Psoas muscle (tissue), 8 donors: Measurements from ENCODE around the gene MTF2. TPM values are rescaled to one million over a fixed set of nuclear protein-coding genes. Genes with fewer than 3 reads are reported as not detected.

ENCODE experiments used
- ATAC-seq, 4 donors: fragments of 200-7000 bp; cut with Tn5 transposase; one replicate each; pipeline ENCODE4 v1.9.1; 2020; ENCODE audit warnings: moderate library complexity in 3 of 4, mild to moderate bottlenecking in 2 of 4
- DNase-seq, 2 donors: peaks; one replicate each; pipeline ENCODE4 v3.0.0-alpha.2; 2020
- H3K27ac ChIP-seq: fragments of 200-600 bp; one replicate; pipeline ENCODE4 v1.8.0; 2022
- H3K27me3 ChIP-seq, 3 donors: fragments of 200-600 bp in 1 of 3; one replicate each; pipeline versions ENCODE4 v1.6.1 to v1.8.0; 2013 to 2022; ENCODE audit warnings: low read length in 2 of 3, mild to moderate bottlenecking in 2 of 3, moderate library complexity in 1 of 3; ENCODE audit not compliant: insufficient read depth in 3 of 3
- H3K36me3 ChIP-seq, 2 donors: fragments of 200-600 bp in 1 of 2; one replicate each; pipeline versions ENCODE4 v1.6.1 to v1.8.0; 2013 to 2022; ENCODE audit warnings: low read depth in 1 of 2, mild to moderate bottlenecking in 1 of 2, moderate library complexity in 1 of 2; ENCODE audit not compliant: insufficient read depth in 1 of 2
- H3K4me1 ChIP-seq: fragments of 200-600 bp; one replicate; pipeline ENCODE4 v1.8.0; 2022
- H3K4me3 ChIP-seq: fragments of 200-600 bp; one replicate; pipeline ENCODE4 v1.8.0; 2022; ENCODE audit warnings: mild to moderate bottlenecking
- H3K9me3 ChIP-seq: fragments of 200-600 bp; one replicate; pipeline ENCODE4 v1.8.0; 2022
- WGBS, 3 donors: extraction: QIAGEN DNeasy Blood & Tissue Kit; methylation state at CpG; one replicate each; pipeline versions ENCODE4 v1.1.6 to v1.1.7; 2013; 5-methylcytosine and 5-hydroxymethylcytosine counted together
- intact Hi-C, 2 donors: fragments of 100-400 bp; cut with DNase I; formaldehyde crosslinking; loops; one replicate each; pipeline versions ENCODE4 v1.11.0 to v1.14.2; 2022
- polyA plus RNA-seq, 3 donors: library from polyadenylated mRNA; stranded (reverse); fragments of 200-250 nt; gene quantifications; one replicate each; pipeline ENCODE4 v1.2.3, GENCODE V29; 2013
- total RNA-seq, 4 donors: library from RNA; stranded (reverse); fragmentation: NEBNext Ultra II Directional in 2 of 4; extraction: Animal tissue kit (Norgen Biotek cat#: 25700) in 2 of 4; gene quantifications; one replicate each; pipeline versions ENCODE4 v1.2.1 to v1.2.4, GENCODE V29; 2021 to 2023
- TF ChIP-seq, protein P1 (sequence below): fragments of 200-600 bp; IDR thresholded peaks from one replicate; pipeline ENCODE4 v1.8.0; 2022; ENCODE audit warnings: antibody characterized with exemption
- donor health status: healthy with polysubstance abuse.
- donor health status: DM: no; HTN: no; CAD: no; lungs with moderate emphysema.
- donor health status: Bipolar disorder and iron deficiency.
- donor health status: healthy.
- donor health status: DM: yes; HTN: yes; CAD: no.
- donor health status: DM: no; HTN: no; CAD: no.
- donor health status: DM: no; HTN: no; CAD: no.
- donor health status: DM: yes; HTN: yes; CAD: no.

The MTF2 gene
- total and polyA plus RNA-seq, 7 donors, result 4.1 to 10.6 (median 7.6) TPM

GRCh38 chr1:93083979-93084378 lies 4.9 kb downstream of the MTF2 start:
- H3K4me1 ChIP-seq, result peaks cover 23% of the 10 kb centered on the region
- TF ChIP-seq, protein P1, sequence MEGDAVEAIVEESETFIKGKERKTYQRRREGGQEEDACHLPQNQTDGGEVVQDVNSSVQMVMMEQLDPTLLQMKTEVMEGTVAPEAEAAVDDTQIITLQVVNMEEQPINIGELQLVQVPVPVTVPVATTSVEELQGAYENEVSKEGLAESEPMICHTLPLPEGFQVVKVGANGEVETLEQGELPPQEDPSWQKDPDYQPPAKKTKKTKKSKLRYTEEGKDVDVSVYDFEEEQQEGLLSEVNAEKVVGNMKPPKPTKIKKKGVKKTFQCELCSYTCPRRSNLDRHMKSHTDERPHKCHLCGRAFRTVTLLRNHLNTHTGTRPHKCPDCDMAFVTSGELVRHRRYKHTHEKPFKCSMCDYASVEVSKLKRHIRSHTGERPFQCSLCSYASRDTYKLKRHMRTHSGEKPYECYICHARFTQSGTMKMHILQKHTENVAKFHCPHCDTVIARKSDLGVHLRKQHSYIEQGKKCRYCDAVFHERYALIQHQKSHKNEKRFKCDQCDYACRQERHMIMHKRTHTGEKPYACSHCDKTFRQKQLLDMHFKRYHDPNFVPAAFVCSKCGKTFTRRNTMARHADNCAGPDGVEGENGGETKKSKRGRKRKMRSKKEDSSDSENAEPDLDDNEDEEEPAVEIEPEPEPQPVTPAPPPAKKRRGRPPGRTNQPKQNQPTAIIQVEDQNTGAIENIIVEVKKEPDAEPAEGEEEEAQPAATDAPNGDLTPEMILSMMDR, result no peak
- DNase-seq (no peak), ATAC-seq (no peak)
- no peak overlapping the region for H3K4me3 ChIP-seq
- 95 to 100% (median 95%) methylated on average over 2 of the region's 2 CpGs for WGBS, 3 donors
- H3K9me3 ChIP-seq, result peaks cover 5% of the 10 kb centered on the region
- intact Hi-C loops, result no loop called here
- H3K27me3 ChIP-seq, result no peaks in the 10 kb centered on the region
- H3K36me3 ChIP-seq, result peaks cover 4 to 14% of the 10 kb centered on the region in 2 donors
- H3K27ac ChIP-seq, result no peak overlapping the region

GRCh38 chr1:93087532-93087931 lies 8.4 kb downstream of the MTF2 start:
- Histone ChIP-seq H3K4me1 (peaks cover 6% of the 10 kb centered on the region), H3K36me3 (peaks cover 4 to 14% of the 10 kb centered on the region in 2 donors), H3K27me3 (no peaks in the 10 kb centered on the region), H3K9me3 (peaks cover 5% of the 10 kb centered on the region), H3K27ac (no peak overlapping the region), H3K4me3 (no peak overlapping the region)
- TF ChIP-seq, protein P1, result no peak
- DNase-seq, result no peak
- intact Hi-C loops, result no loop called here
- no peak for ATAC-seq
- WGBS, 3 donors, result 22 to 44% (median 30%) methylated on average over 2 of the region's 2 CpGs

GRCh38 chr1:93093332-93094006 lies 14.4 kb downstream of the MTF2 start:
- no peaks in the 10 kb centered on the region for H3K27me3 ChIP-seq
- TF ChIP-seq, protein P1, result no peak
- 86 to 91% (median 87%) methylated on average over 2 of the region's 2 CpGs for WGBS, 3 donors
- intact Hi-C loops, result no loop called here
- no peak overlapping the region for H3K4me3 ChIP-seq
- no peaks in the 10 kb centered on the region for H3K9me3 ChIP-seq
- H3K36me3 ChIP-seq, result no peaks in the 10 kb centered on the region
- no peaks in the 10 kb centered on the region for H3K4me1 ChIP-seq
- no peak for ATAC-seq
- no peak overlapping the region for H3K27ac ChIP-seq
- DNase-seq, result no peak

DNA sequence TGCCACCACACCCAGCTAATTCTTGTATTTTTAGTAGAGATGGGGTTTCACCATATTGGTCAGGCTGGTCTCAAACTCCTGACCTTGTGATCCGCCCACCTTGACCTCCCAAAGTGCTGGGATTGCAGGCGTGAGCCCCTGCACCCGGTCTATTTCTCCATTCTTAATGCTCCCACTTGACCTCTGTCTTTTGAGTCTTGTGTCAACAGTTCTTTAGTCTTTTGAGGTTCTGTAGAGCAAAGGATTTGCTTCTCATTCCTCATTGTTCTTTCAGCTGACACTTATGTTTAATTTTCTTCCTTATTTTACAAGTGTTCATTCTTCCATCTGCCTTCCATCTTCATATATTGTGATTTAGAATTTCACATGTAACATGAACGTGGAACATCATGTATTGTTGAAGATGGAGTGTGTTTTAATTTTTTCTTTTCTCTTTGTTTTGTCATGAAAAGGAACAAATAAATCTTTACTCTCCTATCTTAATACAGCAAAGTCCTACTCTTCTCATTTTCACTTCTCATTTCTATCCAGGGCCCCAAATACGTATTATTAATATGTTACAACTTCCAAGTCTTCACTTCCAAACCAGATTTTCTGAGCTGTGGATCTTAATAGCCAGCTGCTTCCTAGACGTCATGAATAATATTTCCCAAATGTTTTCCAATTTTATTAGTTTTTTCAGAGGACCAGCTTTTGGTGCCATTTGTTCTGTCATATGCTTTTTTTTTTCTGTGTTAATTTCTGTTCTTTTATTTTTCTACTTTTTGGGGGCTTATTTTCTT lies 16.9 kb downstream of the MTF2 start:
- TF ChIP-seq, protein P1, result no peak
- H3K27ac ChIP-seq, result no peak overlapping the region
- intact Hi-C loops, result no loop called here

More for the DNA sequence above, 16.9 kb downstream of the MTF2 start:
- Histone ChIP-seq H3K36me3 (no peaks in the 10 kb centered on the region), H3K27me3 (no peaks in the 10 kb centered on the region), H3K4me3 (no peak overlapping the region), H3K9me3 (no peaks in the 10 kb centered on the region), H3K4me1 (peaks cover 5% of the 10 kb centered on the region)
- 76 to 85% (median 81%) methylated on average over 6 of the region's 6 CpGs for WGBS, 3 donors
- no peak for ATAC-seq
- no peak for DNase-seq
